ENCODE results near the gene KCNIP3. TPM values are rescaled to one million over a fixed set of nuclear protein-coding genes. Genes with fewer than 3 reads are reported as not detected.
"Not testable (repeated sequence)": the region's sequence is repeated elsewhere in the genome, so short reads cannot be mapped to it uniquely, and the experiment has no call there.

The KCNIP3 gene
- total and polyA plus RNA-seq, 9 of the 15 experiments (the other 6 are each of a cell fraction or from before 2014, with no cell fraction given): 0.04 TPM; not detected in 8

DNA sequence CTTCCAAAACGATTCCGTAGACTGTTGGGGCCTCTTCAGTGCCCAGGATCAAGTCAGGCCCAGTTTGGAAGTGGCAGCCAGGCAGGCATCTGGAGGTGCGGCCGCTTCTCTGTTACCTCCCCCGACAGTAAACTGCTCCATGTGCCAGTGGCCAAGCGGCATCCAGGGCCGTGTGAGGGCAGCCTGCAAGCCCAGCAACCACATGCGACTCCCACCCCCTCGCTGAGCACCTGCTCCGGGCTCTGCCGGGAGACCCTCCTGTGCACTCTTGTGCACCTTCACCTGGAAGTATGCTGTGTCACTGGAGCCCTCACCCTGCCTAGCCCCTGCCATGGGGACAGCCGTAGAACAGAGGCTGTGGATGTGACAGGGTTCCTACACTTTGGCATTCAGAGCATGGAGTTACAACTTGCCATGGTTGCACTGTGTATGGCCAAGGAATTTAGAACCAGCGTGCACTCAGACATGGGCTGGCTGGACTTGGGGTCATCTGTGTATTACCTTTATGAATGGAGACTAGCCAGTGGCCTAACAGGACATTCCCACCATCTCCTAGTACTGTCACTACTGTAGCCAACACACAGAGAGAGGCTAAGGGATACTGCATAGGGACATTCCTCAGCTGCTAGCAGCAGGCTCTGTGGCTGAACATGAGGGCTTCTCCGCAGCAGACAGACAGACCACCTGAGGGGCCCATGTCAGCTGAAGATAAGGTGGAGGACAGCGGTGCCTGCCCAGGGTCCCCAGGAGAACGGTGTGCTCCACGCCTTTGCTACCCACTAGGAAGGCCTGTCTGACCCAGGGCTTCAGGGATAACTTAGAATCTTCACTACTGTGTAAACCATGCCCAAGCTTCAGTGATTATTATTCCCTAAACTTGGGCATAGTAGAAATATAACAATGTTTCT is 80.3 kb downstream of the KCNIP3 start (continued):
- no peak for TF ChIP-seq ZNF589 (CRISPR knock-in tag; IDR thresholded peaks at IDR 0.05; ENCODE audit: low read depth)
- no peak for TF ChIP-seq PKNOX1 (IDR thresholded peaks at IDR 0.05)
- TF ChIP-seq JUND (IDR thresholded peaks at IDR 0.05; ENCODE audit: borderline replicate concordance, low read depth, low read length): no peak
- TF ChIP-seq JUND (tag; IDR thresholded peaks at IDR 0.05; ENCODE audit: borderline replicate concordance, low read depth, low read length): no peak
- TF ChIP-seq MEF2A (IDR thresholded peaks at IDR 0.05; ENCODE audit: control insufficient read depth, low read depth, low read length): no peak
- TF ChIP-seq, protein P1, sequence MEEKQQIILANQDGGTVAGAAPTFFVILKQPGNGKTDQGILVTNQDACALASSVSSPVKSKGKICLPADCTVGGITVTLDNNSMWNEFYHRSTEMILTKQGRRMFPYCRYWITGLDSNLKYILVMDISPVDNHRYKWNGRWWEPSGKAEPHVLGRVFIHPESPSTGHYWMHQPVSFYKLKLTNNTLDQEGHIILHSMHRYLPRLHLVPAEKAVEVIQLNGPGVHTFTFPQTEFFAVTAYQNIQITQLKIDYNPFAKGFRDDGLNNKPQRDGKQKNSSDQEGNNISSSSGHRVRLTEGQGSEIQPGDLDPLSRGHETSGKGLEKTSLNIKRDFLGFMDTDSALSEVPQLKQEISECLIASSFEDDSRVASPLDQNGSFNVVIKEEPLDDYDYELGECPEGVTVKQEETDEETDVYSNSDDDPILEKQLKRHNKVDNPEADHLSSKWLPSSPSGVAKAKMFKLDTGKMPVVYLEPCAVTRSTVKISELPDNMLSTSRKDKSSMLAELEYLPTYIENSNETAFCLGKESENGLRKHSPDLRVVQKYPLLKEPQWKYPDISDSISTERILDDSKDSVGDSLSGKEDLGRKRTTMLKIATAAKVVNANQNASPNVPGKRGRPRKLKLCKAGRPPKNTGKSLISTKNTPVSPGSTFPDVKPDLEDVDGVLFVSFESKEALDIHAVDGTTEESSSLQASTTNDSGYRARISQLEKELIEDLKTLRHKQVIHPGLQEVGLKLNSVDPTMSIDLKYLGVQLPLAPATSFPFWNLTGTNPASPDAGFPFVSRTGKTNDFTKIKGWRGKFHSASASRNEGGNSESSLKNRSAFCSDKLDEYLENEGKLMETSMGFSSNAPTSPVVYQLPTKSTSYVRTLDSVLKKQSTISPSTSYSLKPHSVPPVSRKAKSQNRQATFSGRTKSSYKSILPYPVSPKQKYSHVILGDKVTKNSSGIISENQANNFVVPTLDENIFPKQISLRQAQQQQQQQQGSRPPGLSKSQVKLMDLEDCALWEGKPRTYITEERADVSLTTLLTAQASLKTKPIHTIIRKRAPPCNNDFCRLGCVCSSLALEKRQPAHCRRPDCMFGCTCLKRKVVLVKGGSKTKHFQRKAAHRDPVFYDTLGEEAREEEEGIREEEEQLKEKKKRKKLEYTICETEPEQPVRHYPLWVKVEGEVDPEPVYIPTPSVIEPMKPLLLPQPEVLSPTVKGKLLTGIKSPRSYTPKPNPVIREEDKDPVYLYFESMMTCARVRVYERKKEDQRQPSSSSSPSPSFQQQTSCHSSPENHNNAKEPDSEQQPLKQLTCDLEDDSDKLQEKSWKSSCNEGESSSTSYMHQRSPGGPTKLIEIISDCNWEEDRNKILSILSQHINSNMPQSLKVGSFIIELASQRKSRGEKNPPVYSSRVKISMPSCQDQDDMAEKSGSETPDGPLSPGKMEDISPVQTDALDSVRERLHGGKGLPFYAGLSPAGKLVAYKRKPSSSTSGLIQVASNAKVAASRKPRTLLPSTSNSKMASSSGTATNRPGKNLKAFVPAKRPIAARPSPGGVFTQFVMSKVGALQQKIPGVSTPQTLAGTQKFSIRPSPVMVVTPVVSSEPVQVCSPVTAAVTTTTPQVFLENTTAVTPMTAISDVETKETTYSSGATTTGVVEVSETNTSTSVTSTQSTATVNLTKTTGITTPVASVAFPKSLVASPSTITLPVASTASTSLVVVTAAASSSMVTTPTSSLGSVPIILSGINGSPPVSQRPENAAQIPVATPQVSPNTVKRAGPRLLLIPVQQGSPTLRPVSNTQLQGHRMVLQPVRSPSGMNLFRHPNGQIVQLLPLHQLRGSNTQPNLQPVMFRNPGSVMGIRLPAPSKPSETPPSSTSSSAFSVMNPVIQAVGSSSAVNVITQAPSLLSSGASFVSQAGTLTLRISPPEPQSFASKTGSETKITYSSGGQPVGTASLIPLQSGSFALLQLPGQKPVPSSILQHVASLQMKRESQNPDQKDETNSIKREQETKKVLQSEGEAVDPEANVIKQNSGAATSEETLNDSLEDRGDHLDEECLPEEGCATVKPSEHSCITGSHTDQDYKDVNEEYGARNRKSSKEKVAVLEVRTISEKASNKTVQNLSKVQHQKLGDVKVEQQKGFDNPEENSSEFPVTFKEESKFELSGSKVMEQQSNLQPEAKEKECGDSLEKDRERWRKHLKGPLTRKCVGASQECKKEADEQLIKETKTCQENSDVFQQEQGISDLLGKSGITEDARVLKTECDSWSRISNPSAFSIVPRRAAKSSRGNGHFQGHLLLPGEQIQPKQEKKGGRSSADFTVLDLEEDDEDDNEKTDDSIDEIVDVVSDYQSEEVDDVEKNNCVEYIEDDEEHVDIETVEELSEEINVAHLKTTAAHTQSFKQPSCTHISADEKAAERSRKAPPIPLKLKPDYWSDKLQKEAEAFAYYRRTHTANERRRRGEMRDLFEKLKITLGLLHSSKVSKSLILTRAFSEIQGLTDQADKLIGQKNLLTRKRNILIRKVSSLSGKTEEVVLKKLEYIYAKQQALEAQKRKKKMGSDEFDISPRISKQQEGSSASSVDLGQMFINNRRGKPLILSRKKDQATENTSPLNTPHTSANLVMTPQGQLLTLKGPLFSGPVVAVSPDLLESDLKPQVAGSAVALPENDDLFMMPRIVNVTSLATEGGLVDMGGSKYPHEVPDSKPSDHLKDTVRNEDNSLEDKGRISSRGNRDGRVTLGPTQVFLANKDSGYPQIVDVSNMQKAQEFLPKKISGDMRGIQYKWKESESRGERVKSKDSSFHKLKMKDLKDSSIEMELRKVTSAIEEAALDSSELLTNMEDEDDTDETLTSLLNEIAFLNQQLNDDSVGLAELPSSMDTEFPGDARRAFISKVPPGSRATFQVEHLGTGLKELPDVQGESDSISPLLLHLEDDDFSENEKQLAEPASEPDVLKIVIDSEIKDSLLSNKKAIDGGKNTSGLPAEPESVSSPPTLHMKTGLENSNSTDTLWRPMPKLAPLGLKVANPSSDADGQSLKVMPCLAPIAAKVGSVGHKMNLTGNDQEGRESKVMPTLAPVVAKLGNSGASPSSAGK (IDR thresholded peaks at IDR 0.05): no peak

- FAIRE-seq; H4K20me1 ChIP-seq (replicated peaks; ENCODE audit: control insufficient read depth, insufficient read depth, low read length); intact Hi-C loops (cut with micrococcal nuclease); H3K4me1 ChIP-seq (replicated peaks in 1 of 2; ENCODE audit: control insufficient read depth in 2 of 2, insufficient read depth in 2 of 2, low read length in 2 of 2); H2AFZ ChIP-seq (ENCODE audit: low read depth, low read length); H3K9me3 ChIP-seq (replicated peaks; ENCODE audit: control insufficient read depth, insufficient read depth, low read depth, low read length); H3K9ac ChIP-seq (ENCODE audit: insufficient read depth in 1 of 2, low read depth in 2 of 2, low read length in 2 of 2); H3K79me2 ChIP-seq (ENCODE audit: control insufficient read depth, insufficient read depth, low read length); H3K27ac ChIP-seq (ENCODE audit: extremely low read depth, low read depth, low read length); CTCF ChIA-PET (ENCODE audit: low intra/inter-chr PET ratio); in situ Hi-C loops (cut with MboI); H3K4me3 ChIP-seq; H3K4me2 ChIP-seq (ENCODE audit: insufficient read depth, low read length); H3K9me1 ChIP-seq (ENCODE audit: control insufficient read depth, insufficient read depth, low read length); ATAC-seq; DNase-seq (ENCODE audit: extremely low read depth in 1 of 4, low spot score in 3 of 4); H3K36me3 ChIP-seq (ENCODE audit: control insufficient read depth, insufficient read depth, low read length); BruUV-seq (replicated peaks): not testable (repeated sequence)
- H3K27me3 ChIP-seq (ENCODE audit: control insufficient read depth in 2 of 2, insufficient read depth in 2 of 2, low read length in 2 of 2): peaks cover 23 to 73% of the 10 kb centered on the region in 2 experiments; a peak in 4 of 5 replicates
- POLR2A ChIA-PET: interaction anchor here (0.6 kb wide), 1 partner anchor 17 kb away, joined by 3 read pairs; no protein-coding TSS in a partner anchor
- 4% methylated on average over 7 of the region's 7 CpGs for WGBS (ENCODE audit: insufficient coverage, low coverage, missing lambda C conversion rate)
These were observed 81.1 kb downstream of the KCNIP3 start for GRCh38 chr2:95378281-95378680.

Data from K562 (cell line).